Skin epidermis (tissue), 12 donors: ENCODE measurements around the gene CAMK2A.
"Not testable (repeated sequence)": the region's sequence is repeated elsewhere in the genome, so short reads cannot be mapped to it uniquely, and the experiment has no call there.

Experiments used
- H3K27ac ChIP-seq, 21 experiments: fragments of 200-600 bp; sonication (generic) in 11 of 21; one replicate each; pipeline ENCODE4 v1.5.0; 2020; ENCODE audit warnings: mild to moderate bottlenecking in 3 of 21, inconsistent platforms in 2 of 21, moderate library complexity in 2 of 21
- H3K4me3 ChIP-seq, 7 experiments: fragments of 200-600 bp; sonication (generic) in 2 of 7; one replicate each; pipeline ENCODE4 v1.5.0; 2020; ENCODE audit warnings: inconsistent platforms in 2 of 7, mild to moderate bottlenecking in 2 of 7, moderate library complexity in 1 of 7

Gene CAMK2A

DNA sequence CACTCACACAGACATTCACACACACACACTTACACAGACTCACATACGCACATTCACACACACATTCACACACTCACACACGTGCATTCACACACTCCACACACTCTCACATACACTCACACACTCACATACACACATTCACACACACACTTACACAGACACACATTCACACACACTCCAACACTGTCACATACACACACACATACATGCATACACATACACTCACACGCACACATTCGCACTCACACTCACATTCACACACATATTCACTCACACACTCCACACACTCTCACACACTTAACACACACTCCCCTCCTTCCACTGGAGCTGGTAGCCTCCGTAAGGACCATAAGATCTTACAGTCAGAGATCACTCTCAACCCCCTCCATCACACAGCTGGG lies 26.2 kb downstream of the CAMK2A start:
- Histone ChIP-seq H3K4me3 (no peak overlapping the region), H3K27ac (no peak overlapping the region)

- no peak overlapping the region for H3K27ac ChIP-seq
Measured at GRCh38 chr5:150262502-150262901, 27.1 kb downstream of the CAMK2A start.

GRCh38 chr5:150261231-150261630 lies 28.3 kb downstream of the CAMK2A start:
- no peak overlapping the region for H3K4me3 ChIP-seq
- H3K27ac ChIP-seq, result no peak overlapping the region

More at GRCh38 chr5:150262502-150262901, 27.1 kb downstream of the CAMK2A start:
- no peak overlapping the region for H3K4me3 ChIP-seq

DNA sequence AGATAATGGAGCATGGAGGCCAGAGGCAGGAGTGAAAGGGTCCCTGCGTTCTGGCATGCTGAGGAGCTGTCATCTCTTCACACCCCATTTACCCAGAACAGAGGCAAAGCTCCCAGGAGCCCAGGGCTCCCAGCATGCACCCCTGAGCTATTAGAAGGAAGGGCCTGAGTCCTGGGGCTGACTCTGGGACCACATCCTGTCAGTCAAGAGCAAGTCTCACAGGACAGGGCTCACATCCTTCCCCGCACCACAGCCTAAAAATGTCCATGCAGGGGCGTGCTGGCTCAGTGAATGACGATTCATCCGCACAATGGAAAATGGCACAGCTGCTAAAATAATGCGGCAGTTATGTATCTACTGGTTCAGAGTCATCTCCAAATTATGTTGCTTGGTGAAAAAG lies 31.4 kb downstream of the CAMK2A start:
- no peak overlapping the region for H3K4me3 ChIP-seq

GRCh38 chr5:150257424-150257823 lies 32.1 kb downstream of the CAMK2A start:
- H3K4me3 ChIP-seq, result no peak overlapping the region
- no peak overlapping the region for H3K27ac ChIP-seq

More for the DNA sequence above, 31.4 kb downstream of the CAMK2A start:
- H3K27ac ChIP-seq, result no peak overlapping the region

DNA sequence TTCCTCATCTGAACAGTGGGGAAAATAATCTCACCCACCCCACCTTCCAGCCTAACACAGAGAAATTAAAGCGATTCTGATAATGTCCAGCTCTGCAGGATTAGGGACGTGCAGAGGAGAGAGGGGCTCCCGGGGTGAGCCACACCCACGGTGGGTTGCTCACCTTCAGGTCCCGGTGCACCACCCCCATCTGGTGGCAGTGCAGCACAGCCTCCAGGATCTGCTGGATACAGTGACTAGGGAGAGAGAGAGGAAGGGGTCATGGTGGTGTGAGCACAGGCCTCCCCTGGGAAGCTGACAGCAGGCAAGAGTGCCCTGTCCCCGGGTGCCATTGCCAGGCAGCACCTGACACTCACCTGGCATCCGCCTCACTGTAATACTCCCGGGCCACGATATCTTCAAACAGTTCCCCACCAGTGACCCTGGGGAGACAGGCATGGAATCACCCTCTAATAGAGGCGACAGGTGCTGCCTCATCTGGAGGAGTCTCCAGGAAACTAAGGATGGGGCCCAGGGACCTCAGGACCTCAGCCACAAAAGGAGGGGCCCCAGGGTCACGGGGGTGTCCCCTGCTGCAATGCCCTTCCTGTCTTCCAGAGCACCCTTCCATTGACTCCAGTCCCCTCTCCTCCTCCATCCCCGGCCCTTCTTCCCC lies 33.0 kb downstream of the CAMK2A start:
- H3K27ac ChIP-seq, result no peak overlapping the region
- H3K4me3 ChIP-seq, result no peak overlapping the region

GRCh38 chr5:150255659-150256409 lies 33.7 kb downstream of the CAMK2A start:
- H3K4me3 ChIP-seq, result no peak overlapping the region
- H3K27ac ChIP-seq, result no peak overlapping the region

DNA sequence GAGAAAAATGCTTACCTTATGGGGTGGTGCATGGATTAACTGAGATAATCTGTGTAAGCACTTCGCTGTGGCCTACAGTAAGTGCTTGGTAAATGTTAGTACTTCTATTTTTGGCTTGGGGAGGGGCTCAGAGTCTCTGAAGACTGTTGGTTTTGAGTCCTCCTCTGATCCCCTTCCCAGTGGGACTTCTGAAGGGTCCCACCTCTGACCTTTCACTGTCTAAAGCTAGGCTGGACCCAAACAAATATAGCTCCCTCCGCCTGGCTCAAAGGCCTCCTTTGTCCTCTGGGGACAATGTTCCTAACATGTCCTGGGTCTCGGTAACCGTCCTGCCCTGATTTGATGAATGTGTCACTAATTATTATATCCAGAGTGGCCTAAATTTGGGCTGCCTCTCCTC lies 34.8 kb downstream of the CAMK2A start:
- H3K27ac ChIP-seq, result no peak overlapping the region
- H3K4me3 ChIP-seq, result no peak overlapping the region

DNA sequence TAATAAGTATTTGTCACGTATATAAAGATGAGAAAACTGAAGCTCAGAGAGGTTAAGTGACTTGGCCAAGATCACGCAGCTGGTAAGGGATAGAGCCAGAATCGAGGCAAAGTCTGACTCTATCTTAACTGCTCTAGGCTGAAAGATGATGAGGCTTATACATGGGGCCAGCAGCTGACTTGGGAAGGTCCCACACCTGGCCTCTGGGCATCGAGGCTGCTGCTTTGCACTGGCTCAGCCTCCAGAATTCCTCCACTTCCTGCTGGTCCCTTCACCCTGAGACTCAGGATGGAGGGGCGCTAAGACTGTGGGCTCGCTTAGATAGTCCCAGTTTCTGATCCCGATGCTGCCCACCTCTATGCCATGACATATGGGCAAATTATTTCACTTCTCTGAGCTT lies 35.2 kb downstream of the CAMK2A start:
- no peak overlapping the region for H3K27ac ChIP-seq

GRCh38 chr5:150253416-150254208 lies 36.0 kb downstream of the CAMK2A start:
- H3K4me3 ChIP-seq, result no peak overlapping the region

More for the DNA sequence above, 35.2 kb downstream of the CAMK2A start:
- H3K4me3 ChIP-seq, result no peak overlapping the region

DNA sequence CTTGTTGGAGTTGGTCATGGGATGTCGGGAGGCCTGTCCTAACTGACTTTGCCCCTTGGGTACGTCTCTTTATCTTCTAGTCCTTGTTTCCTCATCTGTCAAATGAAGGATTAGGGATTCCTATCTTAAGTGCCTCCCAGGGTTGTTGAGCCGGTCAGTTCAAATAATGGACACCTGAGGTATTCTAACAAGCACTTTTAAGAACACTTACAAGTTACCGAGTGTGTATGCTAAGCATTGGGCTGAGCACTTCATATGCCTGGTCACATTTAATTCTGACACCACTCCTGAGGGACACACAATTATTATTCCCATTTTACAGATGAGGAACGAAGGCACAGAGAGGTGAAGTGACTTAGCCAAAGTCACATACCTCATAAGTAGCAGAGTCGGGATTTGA lies 37.1 kb downstream of the CAMK2A start:
- Histone ChIP-seq H3K4me3 (no peak overlapping the region), H3K27ac (no peak overlapping the region)

More at GRCh38 chr5:150253416-150254208, 36.0 kb downstream of the CAMK2A start:
- H3K27ac ChIP-seq, result no peak overlapping the region

GRCh38 chr5:150251504-150251903 lies 38.1 kb downstream of the CAMK2A start:
- no peak overlapping the region for H3K4me3 ChIP-seq
- no peak overlapping the region for H3K27ac ChIP-seq

- no peak overlapping the region for H3K27ac ChIP-seq
Measured at GRCh38 chr5:150249744-150250143, 39.8 kb downstream of the CAMK2A start.

DNA sequence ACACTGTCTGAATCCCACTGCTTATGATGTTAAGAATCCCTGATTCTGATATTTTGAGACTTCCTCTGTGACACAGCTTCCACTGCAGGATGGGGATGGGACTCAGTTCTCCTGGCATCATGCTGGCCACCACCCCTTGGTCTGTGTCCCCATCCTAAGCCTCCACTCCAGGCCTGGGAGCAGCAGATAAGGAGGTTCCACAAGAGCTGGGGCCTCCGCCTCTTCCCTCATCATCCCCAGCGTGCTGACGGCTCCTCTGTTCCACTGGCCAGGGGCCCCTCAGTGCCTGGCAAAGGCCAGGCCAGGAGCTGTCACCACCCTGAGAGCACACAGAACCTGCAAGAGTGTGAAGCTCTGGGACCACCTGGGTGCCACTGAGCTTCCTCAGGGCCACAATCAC lies 40.6 kb downstream of the CAMK2A start:
- no peak overlapping the region for H3K4me3 ChIP-seq
- no peak overlapping the region for H3K27ac ChIP-seq

More at GRCh38 chr5:150249744-150250143, 39.8 kb downstream of the CAMK2A start:
- H3K4me3 ChIP-seq, result no peak overlapping the region

DNA sequence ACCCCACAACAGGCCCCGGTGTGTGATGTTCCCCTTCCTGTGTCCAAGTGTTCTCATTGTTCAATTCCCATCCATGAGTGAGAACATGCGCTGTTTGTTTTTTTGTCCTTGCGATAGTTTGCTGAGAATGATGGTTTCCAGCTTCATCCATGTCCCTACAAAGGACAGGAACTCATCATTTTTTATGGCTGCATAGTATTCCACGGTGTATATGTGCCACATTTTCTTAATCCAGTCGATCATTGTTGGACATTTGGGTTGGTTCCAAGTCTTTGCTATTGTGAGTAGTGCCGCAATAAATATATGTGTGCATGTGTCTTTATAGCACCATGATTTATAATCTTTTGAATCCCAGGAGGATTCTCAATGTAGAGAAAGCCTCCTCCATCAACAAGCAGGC lies 41.1 kb downstream of the CAMK2A start:
- H3K4me3 ChIP-seq, H3K27ac ChIP-seq: not testable (repeated sequence)

DNA sequence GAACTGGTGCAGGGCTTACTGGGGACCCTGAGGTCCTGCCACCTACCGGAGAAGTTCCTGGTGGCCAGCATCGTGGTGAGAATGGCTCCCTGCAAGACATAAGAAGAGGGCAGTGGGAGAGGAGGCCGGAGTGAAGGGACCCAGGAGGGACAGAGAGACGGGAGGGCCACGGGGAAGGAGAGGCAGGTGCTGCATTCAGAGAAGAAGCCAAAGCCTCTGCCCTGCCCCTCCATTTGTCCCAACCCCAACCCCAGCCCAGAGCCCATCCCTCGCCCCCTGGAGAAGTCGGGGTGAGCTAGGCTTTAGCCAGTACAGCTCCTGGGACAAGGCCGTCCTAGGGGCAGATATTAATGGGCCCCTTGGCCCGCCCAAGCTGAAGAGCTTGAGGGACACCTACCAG lies 41.8 kb downstream of the CAMK2A start:
- no peak overlapping the region for H3K4me3 ChIP-seq
- H3K27ac ChIP-seq, result no peak overlapping the region

DNA sequence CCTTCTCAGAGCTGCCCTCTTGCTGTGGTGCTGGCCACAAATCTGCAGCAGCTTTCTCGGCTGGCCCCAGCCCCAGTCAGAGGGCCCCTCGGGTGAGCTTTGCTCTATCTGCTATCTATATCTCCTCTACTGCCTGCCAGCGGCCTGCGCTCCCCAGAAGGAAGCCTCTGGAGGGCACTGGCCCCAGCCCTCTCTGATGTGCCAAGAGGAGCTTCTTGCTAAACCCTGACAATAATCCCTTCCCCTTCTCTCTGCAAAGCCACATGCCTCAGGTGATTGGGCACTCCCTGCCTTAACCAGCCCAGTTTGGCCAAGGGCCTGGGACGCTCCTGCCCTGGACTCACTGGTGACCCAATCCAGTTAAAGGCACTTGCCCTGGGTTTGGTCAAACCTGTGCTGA lies 42.7 kb downstream of the CAMK2A start:
- no peak overlapping the region for H3K27ac ChIP-seq

DNA sequence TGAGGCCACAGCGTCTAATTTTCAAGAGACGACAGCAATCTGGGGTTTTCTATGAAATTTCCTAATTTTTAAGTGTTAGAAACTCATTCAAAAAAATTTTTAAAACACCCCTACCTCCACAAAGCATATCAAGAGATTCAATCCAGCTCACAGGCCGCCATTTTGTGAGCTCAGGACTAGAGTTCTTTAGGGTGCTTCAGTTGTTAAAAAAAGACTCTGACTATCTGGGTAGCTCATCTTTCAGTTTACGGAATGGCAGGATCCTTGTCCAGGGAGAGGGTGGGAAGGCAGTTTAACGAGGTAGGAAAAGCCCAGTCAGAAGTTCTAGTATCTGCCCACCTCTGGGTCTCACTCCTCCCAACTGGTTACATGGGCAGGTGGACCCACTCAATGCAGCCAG lies 43.1 kb downstream of the CAMK2A start:
- H3K4me3 ChIP-seq, result no peak overlapping the region
- no peak overlapping the region for H3K27ac ChIP-seq

More for the DNA sequence above, 42.7 kb downstream of the CAMK2A start:
- H3K4me3 ChIP-seq, result no peak overlapping the region

DNA sequence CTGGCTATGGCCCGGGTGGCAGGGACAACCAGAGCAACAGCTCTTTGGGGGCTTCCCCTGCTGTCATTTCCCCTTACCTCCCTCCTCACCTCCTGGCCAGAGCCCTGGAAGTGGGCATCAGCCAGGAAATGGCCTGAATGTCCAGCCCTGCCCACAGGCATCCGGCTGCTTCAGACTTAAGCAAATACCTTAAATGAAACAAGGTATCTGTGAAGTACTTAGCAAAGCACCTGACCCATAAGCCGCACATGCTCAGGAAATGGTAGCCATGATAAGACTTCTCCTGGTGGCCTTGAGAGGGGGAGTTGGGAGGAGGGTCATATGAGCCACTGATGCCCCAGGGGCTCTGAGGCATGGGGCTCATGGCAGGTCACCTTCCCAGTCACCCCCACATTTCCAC lies 43.8 kb downstream of the CAMK2A start:
- no peak overlapping the region for H3K27ac ChIP-seq
- H3K4me3 ChIP-seq, result no peak overlapping the region

GRCh38 chr5:150245111-150245789 lies 44.3 kb downstream of the CAMK2A start:
- Histone ChIP-seq H3K4me3 (no peak overlapping the region), H3K27ac (no peak overlapping the region)
